ENCODE measurements around the gene RCOR2. TPM values are rescaled to one million over a fixed set of nuclear protein-coding genes. Genes with fewer than 3 reads are reported as not detected.
A peak's percentile ranks its signal among the peaks of the same experiment; 100 is the strongest.

The RCOR2 gene
- total and polyA plus RNA-seq, 2 of the 13 experiments (the other 11 are each of a cell fraction or from before 2014, with no cell fraction given) = 8.3 to 8.5 TPM

- TF ChIP-seq CTCF (CRISPR knock-in tag; IDR thresholded peaks at IDR 0.05) = peak; percentile 95
- TF ChIP-seq ZBTB7A (CRISPR knock-in tag; IDR thresholded peaks at IDR 0.05) = no peak
- no peak for TF ChIP-seq ZNF30 (CRISPR knock-in tag; IDR thresholded peaks at IDR 0.05)
- TF ChIP-seq ZNF274 (CRISPR knock-in tag; IDR thresholded peaks at IDR 0.05) = no peak
- TF ChIP-seq MED8 (CRISPR knock-in tag; IDR thresholded peaks at IDR 0.05; ENCODE audit: insufficient replicate concordance) = no peak
- TF ChIP-seq RBAK (CRISPR knock-in tag; IDR thresholded peaks at IDR 0.05) = no peak
- TF ChIP-seq ZNF574 (CRISPR knock-in tag; IDR thresholded peaks at IDR 0.05) = peak; percentile 74
- no peak for TF ChIP-seq ZFP90 (CRISPR knock-in tag; IDR thresholded peaks at IDR 0.05; ENCODE audit: borderline replicate concordance)
- TF ChIP-seq POLR2A (IDR thresholded peaks at IDR 0.05; ENCODE audit: insufficient read depth in 1 of 2, low read depth in 2 of 2, low read length in 2 of 2) = no peak
- TF ChIP-seq NFAT5 (CRISPR knock-in tag; IDR thresholded peaks at IDR 0.05) = no peak
- no peak for TF ChIP-seq KLF13 (CRISPR knock-in tag; IDR thresholded peaks at IDR 0.05)
- TF ChIP-seq NFIB (CRISPR knock-in tag; IDR thresholded peaks at IDR 0.05; ENCODE audit: borderline replicate concordance) = no peak
- TF ChIP-seq ARNT (IDR thresholded peaks at IDR 0.05) = no peak
- TF ChIP-seq MLLT10 (CRISPR knock-in tag; IDR thresholded peaks at IDR 0.05) = no peak
- no peak for TF ChIP-seq CERS6 (CRISPR knock-in tag; IDR thresholded peaks at IDR 0.05)
- no peak for TF ChIP-seq MTA3 (CRISPR knock-in tag; IDR thresholded peaks at IDR 0.05)
- TF ChIP-seq GRHL1 (CRISPR knock-in tag; conservative IDR thresholded peaks at IDR 0.05) = no peak
Measured at GRCh38 chr11:63871962-63872799, 44.8 kb downstream of the RCOR2 start (continued).

All from HepG2 (cell line).